SU-DHL-6 (cell line): ENCODE results near the gene C1orf35.

Source experiments
- H2AFZ ChIP-seq: fragments of 200-600 bp; sonication (generic); 2 replicates; pipeline ENCODE4 v1.6.1; 2014; ENCODE audit warnings: low read depth, mild to moderate bottlenecking, moderate library complexity, mixed read lengths, antibody characterized with exemption, low read length; ENCODE audit not compliant: severe bottlenecking
- H3F3A ChIP-seq: fragments of 200-600 bp; shearing (Covaris generic); 2 replicates; pipeline ENCODE4 v1.6.0; 2016; ENCODE audit warnings: antibody characterized with exemption, mild to moderate bottlenecking; ENCODE audit not compliant: insufficient read depth
- H3K27ac ChIP-seq: fragments of 200-600 bp; sonication (generic); 2 replicates; pipeline ENCODE4 v1.5.1; 2016; ENCODE audit warnings: low read depth, mild to moderate bottlenecking, low read length, moderate library complexity, mixed read lengths
- H3K27me3 ChIP-seq: fragments of 200-600 bp; sonication (generic), shearing (Covaris generic); 2 replicates; pipeline ENCODE4 v1.6.0; 2014; ENCODE audit warnings: mild to moderate bottlenecking, low read length
- H3K36me3 ChIP-seq: fragments of 200-600 bp; sonication (generic); 2 replicates; pipeline ENCODE4 v1.6.1; 2014; ENCODE audit warnings: mild to moderate bottlenecking, low read length, mixed read lengths
- H3K4me2 ChIP-seq: fragments of 300-600, 200-600 bp; shearing (Covaris generic), sonication (generic); 2 replicates; pipeline ENCODE4 v1.6.0; 2014; ENCODE audit warnings: low read length, low read depth, mild to moderate bottlenecking; ENCODE audit not compliant: poor library complexity, severe bottlenecking
- H3K4me3 ChIP-seq: fragments of 200-600 bp; sonication (generic); 2 replicates; pipeline ENCODE4 v1.5.1; 2014; ENCODE audit warnings: antibody characterized with exemption, low read length, mild to moderate bottlenecking, mixed read lengths; ENCODE audit not compliant: insufficient read depth, poor library complexity, severe bottlenecking
- H3K79me2 ChIP-seq: fragments of 200-600 bp; sonication (generic); 2 replicates; pipeline ENCODE4 v1.6.1; 2014; ENCODE audit warnings: mild to moderate bottlenecking, low read length, moderate library complexity; ENCODE audit not compliant: insufficient read depth
- H3K9ac ChIP-seq: fragments of 200-600 bp; sonication (generic); 2 replicates; pipeline ENCODE4 v1.7.0; 2014; ENCODE audit warnings: mild to moderate bottlenecking, low read length
- H3K9me2 ChIP-seq: fragments of 200-600 bp; sonication (generic); replicated peaks from 2 replicates; pipeline ENCODE4 v1.6.1; 2014; ENCODE audit warnings: low read length; ENCODE audit not compliant: insufficient read depth
- H3K9me3 ChIP-seq: fragments of 200-600 bp; sonication (generic); 2 replicates; pipeline ENCODE4 v1.6.1; 2014; ENCODE audit warnings: low read length, mixed read lengths; ENCODE audit not compliant: insufficient read depth
- H4K20me1 ChIP-seq: fragments of 200-600 bp; sonication (generic); 2 replicates; pipeline ENCODE4 v1.6.1; 2014; ENCODE audit warnings: low read depth, mild to moderate bottlenecking, antibody characterized with exemption, low read length, moderate library complexity, mixed read lengths
- EZH2phosphoT487 ChIP-seq: fragments of 200-600 bp; sonication (generic), shearing (Covaris generic); conservative IDR thresholded peaks from 2 replicates; pipeline ENCODE4 v1.6.1; 2018; ENCODE audit warnings: mild to moderate bottlenecking, antibody characterized with exemption, low read length, moderate library complexity, mixed read lengths
- TF ChIP-seq, protein P1 (sequence below): fragments of 200-600 bp; sonication (generic); IDR thresholded peaks from one replicate; pipeline ENCODE4 v1.5.1; 2017; ENCODE audit warnings: antibody characterized with exemption, mild to moderate bottlenecking, low read length, moderate library complexity; ENCODE audit not compliant: insufficient read depth, poor library complexity, severe bottlenecking

Gene C1orf35

DNA sequence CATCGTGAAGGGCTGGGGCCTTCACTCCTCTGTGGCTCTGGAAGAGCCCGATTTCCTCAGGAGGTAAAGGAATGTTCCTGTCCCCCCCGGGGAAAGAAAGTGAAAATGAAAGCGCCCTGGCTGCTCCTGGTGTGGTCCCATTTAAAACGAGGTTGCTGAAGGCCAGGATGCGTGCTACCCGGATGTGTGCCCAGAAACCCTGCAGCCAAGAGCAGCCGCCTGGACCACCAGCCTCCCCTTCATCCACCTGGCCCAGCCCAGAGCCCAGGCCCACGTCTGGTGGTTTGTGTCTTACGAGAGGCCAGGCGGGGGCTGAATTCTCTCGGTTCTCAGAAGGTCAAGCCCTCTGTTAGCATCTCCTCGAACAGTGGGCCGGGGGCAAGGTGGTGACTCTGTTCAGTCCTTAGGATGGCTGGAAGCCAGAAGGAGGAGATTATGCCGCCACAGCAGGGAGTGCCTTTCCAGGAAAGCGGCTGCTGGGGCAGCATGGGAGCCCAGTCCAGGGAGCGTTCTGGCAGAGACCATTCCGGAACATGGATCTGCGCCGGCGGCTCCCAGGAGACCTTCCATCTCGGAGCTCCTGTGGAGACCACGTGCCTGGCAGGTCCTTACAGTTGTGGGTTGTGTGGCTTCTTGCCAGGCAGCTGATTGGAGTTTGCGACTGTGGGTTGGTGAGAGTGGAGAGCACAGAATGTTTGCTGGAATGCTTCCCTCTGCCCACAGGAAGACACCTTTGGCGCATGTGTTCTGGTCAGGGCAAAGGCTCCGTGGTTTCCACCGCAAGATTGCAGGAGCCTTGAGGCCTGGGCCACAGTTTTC lies 38.3 kb upstream of the C1orf35 start:
- Histone ChIP-seq H3K9me3 (no peaks in the 10 kb centered on the region), H4K20me1 (no peaks in the 10 kb centered on the region; the same call in 1 of the 2 replicates), H3K79me2 (peaks cover 58% of the 10 kb centered on the region), H3K4me2 (peak overlapping the region; percentile 89), H3K36me3 (no peaks in the 10 kb centered on the region), H3F3A (peaks cover 9% of the 10 kb centered on the region), H3K27me3 (no peaks in the 10 kb centered on the region), H3K9ac (peak overlapping the region; percentile 89), H3K4me3 (peak overlapping the region; percentile 94), H3K27ac (no peak overlapping the region), H2AFZ (no peak overlapping the region), H3K9me2 (no peaks in the 10 kb centered on the region)
- no peak for TF ChIP-seq EZH2phosphoT487
- TF ChIP-seq, protein P1, sequence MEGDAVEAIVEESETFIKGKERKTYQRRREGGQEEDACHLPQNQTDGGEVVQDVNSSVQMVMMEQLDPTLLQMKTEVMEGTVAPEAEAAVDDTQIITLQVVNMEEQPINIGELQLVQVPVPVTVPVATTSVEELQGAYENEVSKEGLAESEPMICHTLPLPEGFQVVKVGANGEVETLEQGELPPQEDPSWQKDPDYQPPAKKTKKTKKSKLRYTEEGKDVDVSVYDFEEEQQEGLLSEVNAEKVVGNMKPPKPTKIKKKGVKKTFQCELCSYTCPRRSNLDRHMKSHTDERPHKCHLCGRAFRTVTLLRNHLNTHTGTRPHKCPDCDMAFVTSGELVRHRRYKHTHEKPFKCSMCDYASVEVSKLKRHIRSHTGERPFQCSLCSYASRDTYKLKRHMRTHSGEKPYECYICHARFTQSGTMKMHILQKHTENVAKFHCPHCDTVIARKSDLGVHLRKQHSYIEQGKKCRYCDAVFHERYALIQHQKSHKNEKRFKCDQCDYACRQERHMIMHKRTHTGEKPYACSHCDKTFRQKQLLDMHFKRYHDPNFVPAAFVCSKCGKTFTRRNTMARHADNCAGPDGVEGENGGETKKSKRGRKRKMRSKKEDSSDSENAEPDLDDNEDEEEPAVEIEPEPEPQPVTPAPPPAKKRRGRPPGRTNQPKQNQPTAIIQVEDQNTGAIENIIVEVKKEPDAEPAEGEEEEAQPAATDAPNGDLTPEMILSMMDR: no peak

DNA sequence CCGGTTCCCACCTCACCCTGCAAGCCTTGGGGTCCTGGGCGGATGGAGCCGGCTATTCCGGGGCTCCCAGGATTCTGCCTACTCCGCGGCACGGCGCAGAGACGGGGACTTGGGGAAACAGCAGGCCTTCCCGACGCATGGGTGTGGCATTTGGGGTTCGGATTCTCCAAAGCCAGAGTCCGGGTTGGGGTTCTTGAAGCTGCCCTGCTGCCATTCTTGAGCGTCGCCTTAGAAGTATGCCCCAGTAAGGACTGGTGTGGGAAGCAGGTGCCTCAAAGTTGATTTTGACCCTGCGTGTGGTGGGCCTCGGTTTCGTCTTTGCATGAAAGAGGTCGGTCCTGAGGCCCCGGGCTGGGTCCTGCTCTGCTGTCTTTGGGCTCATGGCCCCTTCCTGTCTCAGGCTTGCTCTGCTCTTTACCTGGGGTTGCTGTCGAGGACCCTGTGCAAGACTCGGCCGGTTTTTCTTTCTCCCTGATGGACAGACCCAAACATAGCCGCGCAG lies 37.6 kb upstream of the C1orf35 start:
- Histone ChIP-seq H3K79me2 (peaks cover 53% of the 10 kb centered on the region), H3K27me3 (no peaks in the 10 kb centered on the region), H3K4me3 (peak overlapping the region; percentile 94), H3K9me2 (no peaks in the 10 kb centered on the region), H3K9me3 (no peaks in the 10 kb centered on the region), H3F3A (peaks cover 9% of the 10 kb centered on the region), H3K4me2 (peak overlapping the region; percentile 89), H3K9ac (peak overlapping the region; percentile 89), H4K20me1 (no peaks in the 10 kb centered on the region; the same call in 1 of the 2 replicates), H2AFZ (peak overlapping the region; percentile 75), H3K36me3 (no peaks in the 10 kb centered on the region), H3K27ac (peak overlapping the region; percentile 47)
- TF ChIP-seq, protein P1: no peak
- no peak for TF ChIP-seq EZH2phosphoT487

DNA sequence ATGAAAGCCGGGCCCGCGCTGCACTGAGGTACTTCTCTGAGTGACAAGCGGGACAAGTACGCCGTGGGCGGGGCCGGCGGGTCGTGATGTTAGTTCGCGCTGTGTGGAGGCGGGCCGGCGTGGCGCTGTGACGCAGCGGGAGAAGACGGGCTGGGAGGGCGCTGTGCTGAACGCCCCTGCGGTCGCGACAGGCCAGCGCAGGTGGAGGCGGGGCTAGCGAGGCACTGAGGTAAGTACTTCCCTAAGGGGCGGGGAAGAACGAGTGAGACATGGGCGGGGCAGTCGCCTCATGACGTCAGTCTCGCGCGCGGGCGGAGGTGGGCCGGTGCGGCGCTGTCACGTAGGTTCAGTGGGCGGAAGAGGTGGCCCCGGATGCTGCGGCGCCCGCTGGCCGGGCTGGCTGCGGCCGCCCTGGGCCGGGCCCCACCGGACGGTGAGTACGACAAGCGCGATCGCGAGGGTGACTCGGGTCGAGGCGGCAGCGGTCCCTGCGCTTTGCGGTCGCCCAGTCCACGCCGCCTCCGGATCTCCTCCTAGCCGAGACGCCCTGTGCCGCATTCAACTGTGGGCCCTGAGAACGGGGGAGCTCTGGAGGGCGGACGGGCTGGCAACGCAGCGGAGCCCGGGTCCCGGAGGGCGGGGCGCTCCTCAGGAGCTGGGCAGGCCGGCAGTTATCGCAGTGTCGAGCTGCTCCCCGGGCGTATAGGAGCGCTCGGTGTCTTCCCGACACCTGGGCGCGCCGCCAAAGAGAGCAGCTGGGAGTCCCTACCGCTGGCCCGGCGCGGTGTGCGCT lies 37.0 kb upstream of the C1orf35 start, which contains the start of gene GUK1:
GUK1 (plus strand) TSS at position 349 of the 793 bp plus-strand sequence; CDS start at position 373, 24 bp downstream.
- Histone ChIP-seq H3K27me3 (no peaks in the 10 kb centered on the region), H2AFZ (peak within 1 kb of the TSS; percentile 96), H4K20me1 (no peaks in the 10 kb centered on the region; the same call in 1 of the 2 replicates), H3K4me2 (peak within 1 kb of the TSS; percentile 89), H3K9me3 (no peaks in the 10 kb centered on the region), H3K9me2 (no peaks in the 10 kb centered on the region), H3K36me3 (no peaks in the 10 kb centered on the region), H3K27ac (peak within 1 kb of the TSS; percentile 80), H3K9ac (peak within 1 kb of the TSS; percentile 89), H3K79me2 (peaks cover 49% of the 10 kb centered on the region), H3K4me3 (peak within 1 kb of the TSS; percentile 94), H3F3A (peaks cover 9% of the 10 kb centered on the region)
- TF ChIP-seq, protein P1: no peak
